Colonic mucosa (tissue), 4 donors: Measurements from ENCODE around the gene ALG12. TPM values are rescaled to one million over a fixed set of nuclear protein-coding genes. Genes with fewer than 3 reads are reported as not detected.

Source experiments
- DNase-seq: peaks from one replicate; pipeline ENCODE4 v3.0.0-alpha.2; 2020
- H3K27ac ChIP-seq: fragments of 200-600 bp; one replicate; pipeline ENCODE4 v1.8.0; 2021
- H3K27me3 ChIP-seq: fragments of 200-600 bp; one replicate; pipeline ENCODE4 v1.8.0; 2021
- H3K36me3 ChIP-seq: fragments of 200-600 bp; one replicate; pipeline ENCODE4 v1.8.0; 2021
- H3K4me1 ChIP-seq: fragments of 200-600 bp; one replicate; pipeline ENCODE4 v1.8.0; 2021; ENCODE audit warnings: mild to moderate bottlenecking
- H3K4me3 ChIP-seq: fragments of 200-600 bp; one replicate; pipeline ENCODE4 v1.8.0; 2021
- H3K9ac ChIP-seq, 2 donors: one replicate each; pipeline ENCODE4 v1.7.0; 2013; ENCODE audit warnings: control low read depth in 2 of 2, low read depth in 2 of 2, low read length in 2 of 2
- H3K9me3 ChIP-seq: fragments of 200-600 bp; one replicate; pipeline ENCODE4 v1.8.0; 2021
- CTCF ChIP-seq: fragments of 200-600 bp; IDR thresholded peaks from one replicate; pipeline ENCODE4 v1.8.0; 2022; ENCODE audit warnings: antibody characterized with exemption, mild to moderate bottlenecking
- intact Hi-C: fragments of 100-400 bp; cut with DNase I; formaldehyde crosslinking; loops from one replicate; pipeline ENCODE4 v1.14.1; 2022
- total RNA-seq, 2 donors: library from RNA; stranded (reverse); fragmentation: NEBNext Ultra II Directional in 1 of 2; extraction: Animal tissue kit (Norgen Biotek cat#: 25700) in 1 of 2; gene quantifications; one replicate each; pipeline ENCODE4 v1.2.1, GENCODE V29; 2021
- donor health status: healthy.
- donor health status: DM: no; HTN: no; CAD: no.
- donor health status: DM: no; HTN: no; CAD: no.

Gene ALG12
- total RNA-seq, 2 donors from 2014 or later: 17.8 to 43.5 TPM

- Histone ChIP-seq H3K4me1 (peaks cover 24% of the 10 kb centered on the region), H3K27me3 (no peaks in the 10 kb centered on the region), H3K9ac (peak overlapping the region; percentile 64 to 88), H3K27ac (peak overlapping the region; percentile 99), H3K9me3 (no peaks in the 10 kb centered on the region), H3K36me3 (no peaks in the 10 kb centered on the region), H3K4me3 (no peak overlapping the region)
- intact Hi-C loops: no loop called here
- TF ChIP-seq CTCF: no peak
- no peak for DNase-seq
Measured at GRCh38 chr22:49951986-49952896, 34.0 kb upstream of the ALG12 start.

GRCh38 chr22:49951678-49951985 is 33.4 kb upstream of the ALG12 start:
- TF ChIP-seq CTCF: no peak
- Histone ChIP-seq H3K36me3 (no peaks in the 10 kb centered on the region), H3K9ac (peak overlapping the region; percentile 64 to 88), H3K27me3 (no peaks in the 10 kb centered on the region), H3K4me1 (peaks cover 24% of the 10 kb centered on the region), H3K9me3 (no peaks in the 10 kb centered on the region), H3K4me3 (no peak overlapping the region), H3K27ac (peak overlapping the region; percentile 99)
- no peak for DNase-seq
- intact Hi-C loops: no loop called here

GRCh38 chr22:49951000-49951677 is 32.9 kb upstream of the ALG12 start:
- no peaks in the 10 kb centered on the region for H3K36me3 ChIP-seq
- peak overlapping the region; percentile 99 for H3K27ac ChIP-seq
- no peak for TF ChIP-seq CTCF
- H3K4me1 ChIP-seq: peaks cover 24% of the 10 kb centered on the region
- no peaks in the 10 kb centered on the region for H3K27me3 ChIP-seq
- H3K4me3 ChIP-seq: no peak overlapping the region
- H3K9me3 ChIP-seq: no peaks in the 10 kb centered on the region
- intact Hi-C loops: no loop called here
- DNase-seq: peak; percentile 94
- H3K9ac ChIP-seq: peak overlapping the region; percentile 74 to 88

- peaks cover 24% of the 10 kb centered on the region for H3K4me1 ChIP-seq
- peak overlapping the region; percentile 99 for H3K27ac ChIP-seq
- TF ChIP-seq CTCF: no peak
- peak overlapping the region; percentile 74 to 88 for H3K9ac ChIP-seq
- no peak overlapping the region for H3K4me3 ChIP-seq
- no peak for DNase-seq
- no peaks in the 10 kb centered on the region for H3K27me3 ChIP-seq
- H3K36me3 ChIP-seq: no peaks in the 10 kb centered on the region
- intact Hi-C loops: no loop called here
- H3K9me3 ChIP-seq: no peaks in the 10 kb centered on the region
Measured at GRCh38 chr22:49950396-49950994, 32.3 kb upstream of the ALG12 start.

GRCh38 chr22:49949914-49950292 is 31.7 kb upstream of the ALG12 start:
- Histone ChIP-seq H3K36me3 (no peaks in the 10 kb centered on the region), H3K27ac (peak overlapping the region; percentile 99), H3K27me3 (no peaks in the 10 kb centered on the region), H3K9me3 (no peaks in the 10 kb centered on the region), H3K4me3 (no peak overlapping the region), H3K9ac (peak overlapping the region; percentile 75 to 93), H3K4me1 (peaks cover 24% of the 10 kb centered on the region)
- intact Hi-C loops: no loop called here
- no peak for DNase-seq
- TF ChIP-seq CTCF: no peak
